SK-MEL-5 (cell line): ENCODE measurements around the gene TUBA3C. TPM values are rescaled to one million over a fixed set of nuclear protein-coding genes. Genes with fewer than 3 reads are reported as not detected.

Experiments
- DNase-seq: peaks from one replicate; pipeline ENCODE4 v3.0.0-alpha.2; 2016; ENCODE audit warnings: low read depth, low spot score
- in situ Hi-C: cut with HindIII; loops from 2 replicates; pipeline ENCODE4 v1.10.0; 2016; ENCODE audit warnings: low sequenced_read_pairs, high pct_unique_total_duplicates, low pct_unique_long_range_greater_than_20kb
- total RNA-seq: library from RNA; depleted of rRNA; stranded (reverse); fragments of >200 nt; shearing (Covaris generic); gene quantifications from 2 replicates; pipeline ENCODE4 v1.2.3, GENCODE V29; 2014

TUBA3C gene
- total RNA-seq, 1 experiment from 2014 or later, result 0.16 TPM

- DNase-seq, result no peak
- in situ Hi-C loops, result no loop called here
Observed at GRCh38 chr13:19172007-19172646, 9.5 kb downstream of the TUBA3C start.

GRCh38 chr13:19171563-19171962 lies 10.1 kb downstream of the TUBA3C start:
- in situ Hi-C loops, result no loop called here
- no peak for DNase-seq

GRCh38 chr13:19169991-19170390 lies 11.6 kb downstream of the TUBA3C start:
- DNase-seq, result no peak
- in situ Hi-C loops, result no loop called here

GRCh38 chr13:19169496-19169895 lies 12.1 kb downstream of the TUBA3C start:
- no peak for DNase-seq
- in situ Hi-C loops, result no loop called here

GRCh38 chr13:19161308-19161707 lies 20.3 kb downstream of the TUBA3C start:
- DNase-seq, result no peak
- in situ Hi-C loops, result no loop called here

- in situ Hi-C loops, result no loop called here
- no peak for DNase-seq
Observed at GRCh38 chr13:19159761-19160420, 21.7 kb downstream of the TUBA3C start.

- DNase-seq, result no peak
- in situ Hi-C loops, result no loop called here
Observed at GRCh38 chr13:19159181-19159580, 22.4 kb downstream of the TUBA3C start.

- DNase-seq, result no peak
- in situ Hi-C loops, result no loop called here
Observed at GRCh38 chr13:19158526-19159174, 23.0 kb downstream of the TUBA3C start.

GRCh38 chr13:19158006-19158405 lies 23.6 kb downstream of the TUBA3C start:
- in situ Hi-C loops, result no loop called here
- DNase-seq, result no peak

GRCh38 chr13:19157461-19157860 lies 24.2 kb downstream of the TUBA3C start:
- in situ Hi-C loops, result no loop called here
- DNase-seq, result no peak

GRCh38 chr13:19156013-19156825 lies 25.4 kb downstream of the TUBA3C start:
- DNase-seq, result no peak
- in situ Hi-C loops, result no loop called here

GRCh38 chr13:19155321-19155861 lies 26.2 kb downstream of the TUBA3C start:
- DNase-seq, result no peak
- in situ Hi-C loops, result no loop called here

- in situ Hi-C loops, result no loop called here
- DNase-seq, result no peak
Observed at GRCh38 chr13:19154843-19155242, 26.8 kb downstream of the TUBA3C start.

GRCh38 chr13:19153782-19154450 lies 27.7 kb downstream of the TUBA3C start:
- in situ Hi-C loops, result no loop called here
- peak; percentile 73 for DNase-seq

- in situ Hi-C loops, result no loop called here
- DNase-seq, result no peak
Observed at GRCh38 chr13:19152403-19152802, 29.2 kb downstream of the TUBA3C start.

GRCh38 chr13:19151581-19152263 lies 29.9 kb downstream of the TUBA3C start:
- DNase-seq, result no peak
- in situ Hi-C loops, result no loop called here

GRCh38 chr13:19150712-19151228 lies 30.9 kb downstream of the TUBA3C start:
- DNase-seq, result no peak
- in situ Hi-C loops, result no loop called here
